HG02588 (cell line): ENCODE measurements around the gene HIGD1C.

ENCODE experiments used
- ATAC-seq: cut with Tn5 transposase; IDR thresholded peaks from one replicate; pipeline ENCODE4 v1.9.1; 2021; ENCODE audit warnings: mild to moderate bottlenecking, moderate library complexity; ENCODE audit not compliant: unreplicated experiment

HIGD1C gene

DNA sequence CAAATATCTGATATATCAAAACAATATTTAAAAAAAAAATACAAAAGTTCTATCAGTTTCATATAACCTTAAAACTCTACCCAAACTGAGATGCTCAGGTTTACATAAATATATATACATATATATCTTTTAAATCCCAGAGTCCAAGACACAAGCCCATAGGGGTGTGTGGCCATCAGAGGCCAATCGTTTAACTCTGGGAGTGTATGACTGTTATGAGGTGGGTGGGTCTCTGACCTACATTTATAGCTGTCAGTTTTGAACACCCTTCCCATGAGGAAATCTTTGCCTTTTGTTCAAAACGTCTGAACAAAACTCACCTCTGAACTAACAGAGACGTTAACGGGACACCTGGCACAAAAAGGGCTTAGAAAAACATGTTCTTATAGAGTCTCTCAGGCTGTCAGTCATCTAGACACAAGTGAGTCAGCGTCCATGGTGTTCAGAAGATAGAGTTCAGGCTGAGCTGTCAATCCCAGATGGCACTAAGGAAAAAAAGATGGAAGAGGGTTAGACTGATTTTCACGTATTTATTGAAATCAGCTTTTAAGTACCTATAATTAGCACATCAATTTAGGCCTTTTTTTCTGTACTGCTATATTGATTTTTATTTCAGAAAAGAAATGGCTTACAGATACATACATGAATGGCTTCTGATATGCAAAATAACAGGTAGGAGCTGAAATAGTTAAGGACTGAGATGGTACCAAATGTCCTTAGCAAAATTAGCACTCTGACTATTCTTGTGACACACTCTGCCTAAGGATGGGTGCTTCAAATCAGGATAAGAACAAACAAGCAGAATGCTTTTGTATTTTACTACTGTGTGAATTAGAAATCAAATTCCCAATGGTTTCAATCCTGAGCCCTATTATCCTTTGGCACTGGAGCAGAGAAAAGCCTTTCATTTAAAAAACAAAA, 29.2 kb downstream of the HIGD1C start:
- ATAC-seq: no peak

DNA sequence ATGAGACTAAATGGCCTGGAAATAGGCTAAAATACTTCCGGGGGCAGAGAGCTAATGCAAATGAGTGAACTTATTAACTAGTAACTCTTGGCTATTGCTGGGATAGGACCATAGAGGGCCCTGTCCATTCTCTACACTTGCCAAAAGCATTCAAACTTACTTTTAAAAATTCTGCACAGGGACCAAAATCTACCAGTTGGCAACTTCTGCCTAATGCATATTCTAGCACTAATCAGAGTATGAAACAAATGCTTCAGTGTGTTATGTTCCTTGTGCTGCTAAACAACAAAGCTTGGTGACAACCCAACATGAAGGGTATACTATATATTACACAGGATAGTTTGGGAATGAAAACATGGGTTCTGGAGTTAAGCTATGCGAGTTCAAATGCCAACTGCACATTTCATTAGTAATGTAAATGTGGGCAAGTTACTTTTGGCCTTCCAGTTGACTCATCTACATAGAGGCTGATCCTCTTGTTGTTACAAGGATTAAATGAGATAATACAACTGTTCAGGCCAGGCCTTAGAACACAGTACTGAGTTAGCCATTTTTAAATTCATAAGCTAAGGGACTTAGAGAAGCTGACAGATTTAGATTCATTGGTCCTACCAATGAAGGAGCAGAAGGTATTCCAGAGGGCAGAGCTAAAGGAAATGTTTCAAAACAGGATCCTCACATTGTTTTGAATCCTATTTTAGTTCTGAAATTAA, 32.4 kb downstream of the HIGD1C start:
- no peak for ATAC-seq

DNA sequence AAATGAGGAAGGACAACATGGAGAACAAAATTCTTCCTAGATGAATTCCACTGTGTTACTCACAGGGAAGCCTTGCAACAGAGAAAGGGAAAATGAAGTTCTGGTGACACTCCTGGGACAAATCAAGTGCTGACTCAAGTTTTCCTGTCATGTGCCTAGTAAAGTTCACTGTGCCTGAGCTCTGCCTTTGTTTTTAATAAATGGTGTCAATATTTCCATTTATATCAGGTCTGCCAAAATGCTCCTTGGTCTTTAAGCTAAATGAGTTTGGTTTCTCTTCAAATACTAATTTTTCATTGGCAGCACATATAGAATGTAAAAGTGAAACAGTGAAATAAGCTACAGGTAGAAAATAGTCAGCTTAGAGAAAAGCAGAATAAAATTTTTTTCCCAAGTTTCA, 33.0 kb downstream of the HIGD1C start:
- ATAC-seq: no peak

DNA sequence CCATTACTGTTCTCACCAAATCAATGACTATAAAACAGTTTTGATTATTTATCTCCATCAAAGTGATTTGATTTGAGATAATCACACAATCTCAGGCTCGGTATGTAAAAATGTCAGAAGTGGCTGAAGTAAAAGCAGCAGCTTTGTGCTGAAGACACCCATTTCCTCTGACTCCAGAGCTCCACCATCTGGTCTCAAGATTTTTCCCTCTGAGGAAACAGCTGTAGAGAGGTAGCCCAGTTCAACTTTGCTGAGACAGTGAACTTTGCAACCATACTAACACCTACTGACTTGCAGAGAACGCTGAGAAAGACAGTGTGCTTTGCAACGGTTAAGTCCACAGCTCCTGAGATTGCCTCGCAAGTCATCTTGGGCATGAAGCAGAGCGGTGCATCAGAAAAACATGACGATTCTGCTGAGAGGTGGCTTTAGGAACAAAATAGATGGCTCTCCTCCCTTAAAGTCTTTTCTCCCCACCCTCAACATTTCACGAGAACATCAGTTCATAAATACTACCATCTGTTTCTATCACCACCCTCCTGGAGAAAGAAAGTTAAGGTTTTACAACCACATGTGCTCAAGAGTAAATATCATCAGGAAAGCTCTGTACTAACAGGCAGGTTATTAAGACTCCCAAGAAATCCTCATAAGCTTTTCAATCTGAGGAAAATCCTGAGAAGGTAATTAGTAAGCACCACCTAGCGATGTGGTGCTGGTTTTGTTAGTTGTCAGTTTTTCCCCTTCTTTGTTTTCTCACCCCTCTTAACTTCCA, 34.8 kb downstream of the HIGD1C start:
- ATAC-seq: no peak

DNA sequence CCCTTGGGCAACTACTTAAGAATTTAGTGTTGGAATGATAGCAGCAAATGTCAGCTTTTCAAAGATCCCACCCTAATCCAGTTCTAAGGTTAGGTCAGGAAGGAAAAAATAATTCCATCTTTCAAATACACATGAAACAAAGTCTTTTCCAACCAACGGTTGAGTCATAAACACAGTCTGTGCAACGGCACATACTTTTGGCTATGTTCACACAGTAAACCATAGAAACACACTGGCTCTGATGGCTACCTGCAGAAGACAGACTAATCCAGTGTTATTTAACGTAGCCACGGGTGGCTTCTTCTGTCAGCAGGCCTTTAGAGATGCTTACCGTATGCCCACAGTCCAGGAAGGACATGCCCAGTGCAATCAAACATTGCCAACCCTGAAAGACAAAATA, 35.7 kb downstream of the HIGD1C start:
- no peak for ATAC-seq

DNA sequence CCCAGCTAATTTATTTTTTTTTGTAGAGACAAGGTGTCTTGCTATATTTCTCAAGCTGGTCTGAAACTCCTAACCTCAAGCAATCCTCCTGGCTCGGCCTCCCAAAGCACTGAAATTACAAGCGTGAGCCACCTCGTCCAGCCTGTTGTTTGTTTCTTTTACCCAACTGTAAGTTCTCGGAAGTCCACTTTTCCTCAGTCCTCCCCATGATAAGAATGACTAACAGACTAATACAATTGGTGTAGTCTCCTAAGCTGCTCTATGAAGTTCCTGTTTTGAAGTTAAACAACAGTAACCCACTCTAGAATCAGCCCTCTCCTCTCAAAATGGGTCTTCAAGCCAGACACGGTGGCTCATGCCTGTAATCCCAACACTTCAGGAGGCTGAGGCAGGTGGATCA, 36.5 kb downstream of the HIGD1C start:
- no peak for ATAC-seq

DNA sequence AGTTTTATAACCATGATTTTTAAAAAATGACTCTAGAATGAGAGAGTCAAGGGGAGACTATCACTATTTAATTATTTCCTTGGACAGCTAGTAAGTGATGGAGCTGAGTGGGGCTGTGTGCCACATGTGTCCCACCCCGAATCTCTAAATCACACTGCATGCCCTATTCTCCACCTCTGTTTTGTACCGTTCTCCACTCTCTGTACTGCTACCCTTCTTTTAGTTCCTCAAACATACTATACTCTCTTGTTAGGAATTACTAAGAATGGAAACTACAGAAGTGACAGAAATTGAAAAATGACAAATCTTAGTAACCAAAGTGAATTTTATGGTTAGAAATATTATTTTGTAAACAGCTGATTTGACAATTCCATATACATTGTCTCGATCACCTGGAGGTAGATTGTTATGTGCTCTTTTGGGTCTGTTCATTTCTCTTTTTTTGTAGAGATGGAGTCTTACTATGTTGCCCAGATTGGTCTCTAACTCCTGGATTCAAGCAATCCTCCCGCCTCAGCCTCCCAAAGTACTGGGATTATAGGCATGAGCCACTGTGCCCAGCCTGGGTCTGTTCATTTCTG, 37.9 kb downstream of the HIGD1C start:
- ATAC-seq: no peak

DNA sequence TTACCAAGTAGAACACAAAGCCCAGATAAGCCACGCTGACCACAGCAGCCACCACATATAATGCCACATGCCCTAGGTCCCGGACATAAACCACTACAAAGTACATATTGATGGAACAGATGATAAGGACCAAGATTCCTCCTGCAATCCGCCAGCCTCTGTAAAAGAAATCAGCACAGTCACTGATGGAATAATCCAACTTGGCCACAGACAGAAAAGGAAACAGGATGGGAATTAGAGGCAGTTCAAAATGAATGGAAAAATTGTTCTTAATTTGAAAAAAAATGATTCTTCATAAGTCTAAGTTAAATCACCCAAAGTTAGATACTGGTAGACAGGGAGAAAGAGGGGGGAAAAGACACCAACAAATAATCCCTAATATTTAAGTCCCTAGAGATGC, 38.4 kb downstream of the HIGD1C start:
- ATAC-seq: no peak

DNA sequence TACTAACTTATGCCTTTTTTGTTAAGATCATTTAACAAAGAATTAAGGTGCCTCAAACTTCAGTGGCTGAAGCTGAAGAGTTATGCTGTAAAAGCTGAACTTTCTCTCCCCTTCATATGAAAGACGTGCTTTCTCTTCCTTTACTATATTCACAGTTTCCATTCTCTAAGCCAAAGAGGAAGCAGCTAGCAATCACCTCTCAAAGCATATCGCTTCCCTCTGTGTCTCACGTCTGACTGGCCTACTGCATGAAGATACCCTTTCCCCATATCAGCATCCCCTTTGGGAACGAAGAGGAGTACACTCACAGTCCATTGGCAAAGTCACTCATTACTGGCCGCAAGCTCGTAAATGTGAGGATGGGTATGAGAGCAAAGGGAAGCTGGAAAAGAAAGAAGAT, 38.9 kb downstream of the HIGD1C start:
- ATAC-seq: no peak

DNA sequence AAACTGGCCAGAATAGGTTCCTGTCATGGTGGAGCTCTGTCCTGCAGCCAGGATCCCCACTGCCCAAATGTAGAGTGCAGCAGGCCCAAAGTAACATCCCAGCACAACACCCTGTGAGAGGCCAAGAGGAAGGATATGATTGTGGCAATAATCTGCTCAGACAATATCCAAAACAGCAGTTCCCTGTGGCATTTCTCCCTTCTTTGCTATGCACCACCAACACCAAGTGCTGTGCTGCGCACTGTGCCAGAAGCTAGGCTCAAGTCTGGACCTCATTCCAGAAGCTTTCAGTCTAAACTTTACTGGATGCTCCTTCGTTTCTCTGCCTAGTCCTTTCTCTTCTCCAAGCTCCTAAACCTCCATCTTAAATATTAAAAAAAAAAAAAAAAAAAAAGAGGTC, 40.5 kb downstream of the HIGD1C start:
- no peak for ATAC-seq

DNA sequence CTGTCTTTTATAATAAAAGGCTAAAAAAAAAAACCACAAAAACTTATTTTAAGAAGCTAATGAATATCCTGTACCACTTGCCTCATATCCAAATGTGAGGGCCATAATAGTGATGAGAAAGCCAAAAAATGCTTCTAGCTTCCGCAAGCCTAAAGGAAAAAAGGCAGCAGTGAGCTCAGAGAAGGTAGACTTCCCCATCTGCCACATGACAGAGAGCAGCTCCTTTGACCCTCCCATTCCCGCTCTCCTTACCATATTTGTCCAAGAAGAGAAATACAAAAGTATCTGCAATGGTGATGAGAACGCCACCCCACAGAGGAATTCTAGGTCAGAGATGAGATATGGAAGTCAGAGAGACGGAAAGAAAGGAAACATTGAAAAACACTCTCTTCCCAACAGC, 46.7 kb downstream of the HIGD1C start:
- ATAC-seq: no peak

DNA sequence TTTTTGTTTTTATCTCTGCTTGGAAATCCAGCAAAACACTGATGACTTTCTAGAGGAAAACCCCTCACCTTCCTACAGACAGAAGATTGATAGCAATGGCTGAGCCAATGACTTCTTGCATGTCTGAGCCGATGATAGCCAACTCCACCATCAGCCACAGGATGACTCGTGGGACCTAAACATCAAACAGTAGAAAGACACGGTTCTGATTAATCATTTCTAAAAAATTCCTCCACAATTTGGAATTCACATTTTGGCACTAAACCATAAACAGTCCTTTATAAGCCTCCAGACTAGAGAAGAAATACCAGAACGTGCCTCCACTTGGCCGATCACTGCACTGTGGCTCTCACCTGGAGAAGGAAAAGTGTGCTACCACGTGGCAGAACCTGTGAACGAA, 47.9 kb downstream of the HIGD1C start:
- ATAC-seq: no peak

DNA sequence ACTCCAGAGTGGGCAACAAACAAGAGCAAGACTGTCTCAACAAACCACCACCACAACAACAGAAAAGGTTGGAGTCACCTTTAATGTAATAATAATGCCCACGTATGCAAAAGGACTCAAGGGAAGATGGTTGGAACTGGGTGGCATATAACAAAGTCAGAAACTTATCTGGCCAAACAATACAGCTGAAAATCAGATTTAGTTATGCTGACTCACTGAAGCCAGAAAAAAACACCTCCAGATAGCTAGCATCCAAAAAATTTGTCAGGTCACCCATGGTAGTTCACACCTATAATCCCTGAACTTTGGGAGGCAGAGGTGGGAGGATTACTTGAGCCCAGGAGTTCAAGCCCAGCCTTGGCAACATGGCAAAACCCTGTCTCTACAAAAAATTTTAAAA, 49.5 kb downstream of the HIGD1C start:
- ATAC-seq: no peak

DNA sequence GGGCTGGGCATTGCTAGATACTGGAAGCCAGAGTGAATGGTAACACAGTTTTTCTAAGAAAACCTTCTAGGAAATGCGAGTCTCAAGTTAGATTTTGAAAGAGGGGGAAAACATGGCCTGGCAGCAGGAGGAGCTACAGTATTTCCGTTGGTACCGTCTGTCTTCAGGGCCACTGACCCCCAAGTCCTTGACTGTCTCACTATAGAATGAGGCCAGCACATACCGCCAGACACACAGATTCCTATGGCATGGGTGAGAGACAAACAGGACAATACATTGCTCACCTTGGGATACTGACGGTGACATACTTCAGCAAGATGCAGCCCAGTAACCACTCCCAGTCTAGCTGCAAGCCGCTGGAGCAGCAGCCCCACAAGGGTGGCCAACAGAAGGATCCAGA, 52.2 kb downstream of the HIGD1C start:
- no peak for ATAC-seq

DNA sequence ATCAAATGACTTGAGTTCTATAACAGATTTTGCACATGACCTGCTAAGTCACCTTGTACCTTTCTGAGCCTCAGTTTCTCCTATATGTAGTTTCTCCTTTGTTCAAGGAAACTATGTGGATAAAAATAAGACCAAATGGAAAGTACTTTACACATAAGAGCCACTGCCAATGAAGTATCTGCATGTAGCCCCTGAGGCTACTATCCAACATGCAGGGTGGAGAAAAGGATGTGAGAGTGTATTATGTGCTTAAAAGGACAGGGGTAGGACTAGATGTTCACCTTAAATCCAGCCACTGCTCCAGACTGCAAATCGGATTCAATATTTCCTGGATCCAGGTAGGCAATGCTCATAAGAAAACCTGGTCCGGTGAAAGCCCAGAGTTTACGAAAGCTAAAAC, 52.7 kb downstream of the HIGD1C start:
- ATAC-seq: no peak

DNA sequence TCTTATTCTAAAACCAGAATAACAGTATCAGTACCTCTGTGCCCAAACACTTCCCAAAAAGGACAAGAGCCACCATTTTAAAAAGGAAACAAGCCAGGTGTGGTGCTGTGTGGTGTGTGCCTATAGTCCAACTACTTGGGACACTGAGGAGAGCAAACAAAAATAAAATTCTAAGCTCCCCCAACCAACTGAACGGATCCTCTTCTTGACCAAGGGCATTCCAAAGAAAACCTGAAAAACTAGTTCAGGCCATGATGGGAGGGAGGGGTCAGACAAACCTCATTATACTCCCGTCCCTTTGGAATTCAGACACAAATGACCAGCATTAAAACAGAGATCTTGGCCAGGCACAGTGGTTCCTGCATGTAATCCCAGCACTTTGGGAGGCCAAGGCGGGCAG, 53.3 kb downstream of the HIGD1C start:
- no peak for ATAC-seq

DNA sequence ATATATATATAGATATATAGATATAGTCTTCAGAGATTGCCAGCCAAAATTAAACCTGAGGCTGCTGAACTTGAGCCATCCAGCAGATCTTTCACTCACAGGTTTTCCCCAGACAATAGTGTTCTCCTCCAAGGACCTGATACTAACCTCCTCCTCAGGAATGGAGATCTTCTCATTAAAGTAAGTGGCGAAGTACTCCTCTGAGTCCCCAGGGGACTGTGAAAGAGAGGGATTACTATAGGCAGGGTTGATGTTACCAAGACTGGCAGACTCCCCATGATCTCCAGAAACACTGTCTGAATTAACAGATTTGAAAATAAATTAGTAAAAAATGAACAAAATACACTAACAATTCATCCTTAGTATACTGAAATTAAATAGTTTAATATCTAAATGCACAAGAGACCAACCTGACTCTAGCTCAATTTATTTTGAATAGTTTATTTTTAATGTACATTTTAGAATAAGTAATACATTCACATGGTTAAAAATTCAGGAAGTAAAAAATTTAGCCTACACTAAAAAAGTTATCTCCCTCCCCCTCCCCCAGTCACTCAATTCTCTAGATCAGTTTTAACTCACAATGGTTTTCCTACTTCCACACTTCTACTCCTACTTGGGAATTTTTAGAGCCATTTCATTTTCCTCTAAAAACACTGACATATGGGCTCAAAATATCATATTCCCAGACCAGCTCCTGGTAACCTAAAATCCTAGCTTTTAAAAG, 56.1 kb downstream of the HIGD1C start:
- ATAC-seq: no peak

DNA sequence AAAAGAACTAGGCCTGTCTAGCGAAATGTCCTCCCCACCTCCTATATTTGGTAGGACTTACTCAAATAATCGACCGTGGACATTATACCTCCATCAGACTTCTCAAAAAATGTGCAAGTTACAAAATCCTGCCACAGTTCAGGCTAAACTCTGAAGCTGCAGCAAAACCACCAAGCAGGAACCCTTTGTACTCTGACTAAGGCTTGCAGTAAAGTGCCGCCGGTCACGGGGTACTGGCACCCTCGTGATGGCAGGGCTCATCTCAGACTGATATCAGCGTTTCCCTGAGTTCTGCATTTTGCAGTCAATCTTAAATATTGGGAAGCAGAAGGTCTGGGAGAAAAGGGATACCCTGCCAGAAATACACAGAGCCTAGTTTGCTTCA, 56.7 kb downstream of the HIGD1C start:
- ATAC-seq: no peak

DNA sequence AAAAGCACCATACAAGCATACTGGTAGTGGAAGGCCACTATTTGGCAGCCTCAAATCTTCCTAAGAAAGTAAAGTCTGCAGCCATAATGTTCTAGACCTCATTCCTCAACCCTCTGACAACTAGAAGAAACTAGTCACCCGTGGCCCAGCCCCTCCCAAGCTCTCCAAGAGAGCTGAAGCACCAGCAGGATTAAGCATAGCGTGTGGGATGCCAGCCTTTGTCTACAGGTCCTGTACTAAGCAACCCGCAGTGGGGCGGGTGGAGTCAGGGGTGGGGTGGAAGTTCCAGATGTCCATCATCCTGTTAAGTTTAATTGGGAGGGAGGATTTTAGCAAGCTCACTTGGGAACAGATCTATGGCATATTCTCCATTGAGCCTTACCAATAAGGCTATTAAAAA, 59.6 kb downstream of the HIGD1C start:
- ATAC-seq: no peak

DNA sequence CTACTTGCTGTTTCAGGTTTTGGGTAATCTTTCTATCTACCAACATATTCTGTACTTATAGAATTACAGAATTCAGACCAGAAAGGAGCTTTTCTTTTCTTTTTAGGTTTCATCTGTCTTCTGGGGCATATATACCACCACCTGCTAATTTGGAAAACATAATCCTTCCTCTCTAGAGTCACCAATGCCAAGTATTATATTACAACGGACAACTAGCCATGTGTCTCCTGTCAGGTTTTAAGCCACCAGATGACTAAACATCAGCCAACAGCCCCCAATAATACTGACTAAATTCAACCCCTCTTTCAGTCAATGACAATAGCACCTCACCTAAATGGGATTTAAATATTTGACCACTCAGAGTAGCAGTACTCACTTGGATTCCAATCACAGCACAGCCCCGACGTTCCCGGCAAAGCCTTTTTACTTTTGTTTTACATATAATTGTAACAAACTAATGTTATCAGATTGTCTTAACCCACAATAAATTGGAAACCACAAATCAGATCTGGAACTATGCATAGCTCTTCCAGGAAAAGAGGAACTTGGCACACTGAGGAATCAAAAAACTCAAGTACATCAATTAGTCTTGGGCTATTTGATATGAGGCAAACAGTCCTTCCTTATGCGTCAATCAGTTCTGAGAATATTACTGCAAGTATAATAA, 60.4 kb downstream of the HIGD1C start:
- ATAC-seq: no peak
